HG03432 (cell line): ENCODE measurements around the gene MED31.
"Not testable (repeated sequence)": the region's sequence is repeated elsewhere in the genome, so short reads cannot be mapped to it uniquely, and the experiment has no call there.

Source experiments
- ATAC-seq: cut with Tn5 transposase; IDR thresholded peaks from one replicate; pipeline ENCODE4 v1.9.1; 2021; ENCODE audit warnings: mild to moderate bottlenecking, moderate library complexity; ENCODE audit not compliant: unreplicated experiment

MED31 gene

DNA sequence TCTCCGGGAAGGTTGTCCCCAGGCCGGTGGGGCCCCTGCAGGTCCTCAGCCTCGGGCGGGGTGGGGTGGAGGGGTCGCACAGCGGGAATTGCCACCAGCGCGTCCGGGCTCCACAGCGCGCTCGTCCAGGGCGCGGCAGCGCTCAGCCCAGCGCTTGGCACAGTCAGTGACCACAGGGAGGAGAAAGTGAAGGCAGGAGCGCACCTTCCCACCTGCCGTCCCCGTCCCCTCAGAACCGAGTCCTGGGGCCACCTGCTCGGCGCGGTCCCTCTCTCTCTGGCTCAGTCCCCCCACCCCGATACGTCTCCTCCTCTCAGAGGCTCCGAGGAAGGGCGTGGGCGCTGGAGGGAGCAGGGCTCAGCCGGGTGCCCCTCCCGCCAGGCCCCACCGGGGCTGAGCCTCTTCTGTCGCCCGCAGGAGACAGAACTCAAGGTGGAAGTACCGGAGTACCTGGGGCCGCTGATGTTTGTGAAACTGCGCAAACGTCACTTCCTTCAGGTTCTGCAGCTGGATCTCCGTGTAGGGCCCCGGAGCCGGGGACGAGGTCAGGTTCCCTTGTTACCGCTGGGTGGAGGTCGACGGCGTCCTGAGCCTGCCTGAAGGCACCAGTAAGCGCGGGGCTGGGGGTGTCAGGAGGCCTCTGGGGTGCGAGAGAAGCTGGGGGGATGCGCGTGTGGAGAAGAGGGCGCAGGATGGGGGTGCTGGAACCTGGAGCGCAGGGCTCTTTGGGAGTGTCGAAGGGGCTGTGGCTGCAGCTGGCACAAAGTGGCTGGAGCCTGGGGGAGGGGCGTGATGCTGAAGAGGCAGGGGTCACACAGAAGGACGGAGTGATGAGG is 5.6 kb upstream of the MED31 start:
- ATAC-seq = not testable (repeated sequence)

DNA sequence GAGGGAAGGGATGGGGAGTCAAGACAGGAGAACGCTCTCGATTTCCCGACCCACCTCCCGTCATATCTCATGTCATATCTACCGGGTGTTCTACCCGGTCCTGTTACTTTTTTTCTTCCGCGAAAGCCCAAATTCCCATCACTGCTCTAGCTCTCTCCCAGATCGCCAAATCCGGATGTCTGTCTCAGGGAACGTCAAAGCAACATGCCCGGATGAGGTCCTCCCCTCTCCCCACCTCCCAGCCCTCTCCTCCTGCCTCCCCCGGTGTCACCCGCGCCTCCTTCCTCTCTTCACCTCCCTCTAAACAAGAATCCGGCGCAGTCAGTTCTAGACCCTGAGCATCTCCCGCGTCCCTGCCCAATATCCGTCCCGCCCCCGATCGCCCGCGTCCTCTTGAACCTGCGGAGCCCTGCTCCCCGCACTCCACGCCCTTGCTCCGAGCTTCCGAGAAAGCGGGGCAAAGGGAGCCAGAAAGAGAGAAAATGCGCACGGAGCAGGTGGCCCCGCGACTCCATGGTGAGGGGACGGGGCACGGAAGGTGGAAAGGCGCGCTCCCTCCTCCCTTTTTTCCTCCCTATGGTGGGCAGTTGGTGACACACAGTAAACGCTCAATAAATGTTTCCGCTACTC is 4.4 kb upstream of the MED31 start:
- ATAC-seq = not testable (repeated sequence)

GRCh38 chr17:6654841-6655731 is 3.7 kb upstream of the MED31 start:
- no peak for ATAC-seq

DNA sequence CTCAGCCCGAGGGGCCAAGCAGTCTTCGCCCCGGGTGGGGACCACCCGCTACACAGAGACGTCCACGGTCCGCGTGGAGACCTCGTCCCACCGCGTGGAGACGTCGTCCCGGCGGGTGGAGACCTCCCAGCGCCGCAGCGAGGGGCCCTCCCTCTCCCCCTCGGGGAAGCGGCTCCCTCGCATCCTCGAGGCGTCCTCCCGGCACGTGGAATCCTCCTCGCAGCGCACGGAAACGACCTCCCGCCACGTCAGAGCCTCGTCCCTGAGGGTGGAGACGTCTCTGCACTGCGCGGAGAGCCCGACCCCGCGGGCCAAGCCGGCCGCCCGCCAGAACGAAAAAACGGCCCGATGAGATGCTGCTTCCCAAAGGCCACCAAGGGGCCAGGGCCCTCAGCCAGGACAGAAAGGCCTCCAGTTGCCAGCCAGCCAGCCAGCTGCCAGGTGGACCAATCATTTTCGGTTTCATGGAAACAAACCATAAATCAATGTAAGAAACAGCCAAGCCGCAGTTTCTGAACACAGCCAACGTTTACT is 581 bp upstream of the MED31 start:
- ATAC-seq = peak; percentile 18

- ATAC-seq = no peak
Observed at GRCh38 chr17:6648181-6648580, 3.2 kb downstream of the MED31 start.

DNA sequence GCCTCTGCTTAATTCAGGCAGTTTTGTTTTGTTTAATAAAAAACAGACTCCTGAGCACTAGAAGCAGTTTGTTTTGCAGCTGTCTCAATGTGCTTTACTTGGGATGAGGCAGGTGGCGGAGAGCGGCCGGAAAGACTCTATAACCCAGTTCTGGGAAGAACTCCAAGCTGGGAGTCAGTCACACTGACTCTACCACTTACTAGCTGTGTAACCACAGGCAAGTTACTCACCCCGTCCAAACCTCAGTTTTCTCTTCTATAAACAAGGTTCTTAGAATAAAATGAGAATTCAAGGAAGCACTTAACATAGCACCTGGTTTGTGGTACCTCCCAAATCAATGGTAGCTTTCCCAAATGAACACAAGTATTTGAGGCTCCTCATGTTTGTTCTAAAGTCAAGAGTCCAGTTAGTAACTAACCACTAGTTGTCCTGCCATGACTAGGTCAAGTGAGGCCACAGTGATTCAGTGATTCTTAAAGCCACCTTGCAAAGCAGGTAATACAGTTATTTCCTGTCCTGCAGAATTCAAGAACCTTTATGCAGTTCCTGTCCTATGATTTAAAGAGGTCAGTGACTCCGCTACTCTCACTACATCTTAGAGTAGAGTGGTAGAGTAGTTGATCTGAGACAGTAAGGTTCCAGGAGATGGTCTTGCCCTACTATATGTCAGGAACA is 7.8 kb downstream of the MED31 start:
- ATAC-seq = no peak

DNA sequence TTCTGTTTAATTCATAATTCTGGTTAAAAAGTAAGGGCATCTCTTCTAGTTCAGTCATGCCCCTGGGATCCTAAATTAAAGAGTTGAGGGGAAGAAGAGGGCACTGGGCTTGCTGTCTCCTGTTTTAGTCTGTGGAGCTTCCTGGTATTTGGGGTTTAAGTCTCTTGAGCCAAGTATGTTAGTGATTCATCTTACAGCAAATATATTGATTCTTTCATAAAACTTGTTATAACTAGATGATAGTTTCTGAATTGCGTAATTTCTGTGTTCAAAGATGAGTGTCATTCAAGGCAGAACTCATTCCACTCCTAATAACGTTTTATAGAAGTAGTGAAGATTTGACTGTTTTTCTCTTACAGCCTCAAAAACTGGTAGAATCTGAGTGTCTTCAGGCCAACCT is 8.8 kb downstream of the MED31 start:
- ATAC-seq = no peak

DNA sequence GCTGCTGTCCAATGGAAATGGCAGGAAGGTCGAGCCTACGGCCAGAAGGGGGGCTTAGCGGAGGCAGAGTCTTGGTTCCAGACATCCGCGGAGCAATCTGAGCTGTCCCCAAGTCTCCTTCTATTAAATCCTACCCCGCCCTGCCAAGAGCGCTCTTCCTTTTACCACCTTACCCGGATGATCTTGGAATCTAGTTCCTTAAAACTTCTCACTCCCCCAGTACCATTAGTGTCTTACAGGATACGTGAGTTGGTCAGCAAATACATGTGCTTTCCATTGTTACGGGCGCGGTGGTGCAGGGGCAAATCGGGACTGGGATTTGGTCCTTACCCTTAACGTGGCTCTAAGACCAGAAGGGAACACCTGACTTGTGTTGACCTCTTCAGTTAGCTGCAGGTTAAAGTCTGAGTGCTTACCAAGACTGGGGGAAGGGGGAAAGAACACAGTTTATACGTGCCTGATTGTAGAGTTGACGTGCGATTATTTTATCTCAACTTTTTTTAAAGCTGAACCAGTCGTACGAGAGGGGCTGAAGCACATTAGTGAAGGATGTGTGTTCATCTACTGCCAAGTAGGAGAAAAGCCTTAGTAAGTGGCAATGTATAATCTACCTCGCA is 10.1 kb downstream of the MED31 start:
- no peak for ATAC-seq

- ATAC-seq = peak; percentile 83
Observed at GRCh38 chr17:6640536-6641246, 10.7 kb downstream of the MED31 start, which contains the start of the genes KIAA0753 and TXNDC17. TSS of gene KIAA0753 (minus strand) at chr17:6640711. CDS start at chr17:6635103, 5,608 bp downstream. TSS of gene TXNDC17 (plus strand) at chr17:6641060. CDS start at chr17:6641083, 23 bp downstream.

GRCh38 chr17:6639586-6640535 is 11.5 kb downstream of the MED31 start:
- peak; percentile 14 for ATAC-seq

GRCh38 chr17:6639014-6639585 is 12.3 kb downstream of the MED31 start:
- ATAC-seq = no peak

- no peak for ATAC-seq
Observed at GRCh38 chr17:6638046-6638908, 13.1 kb downstream of the MED31 start.

GRCh38 chr17:6637458-6637840 is 14.0 kb downstream of the MED31 start:
- ATAC-seq = no peak

DNA sequence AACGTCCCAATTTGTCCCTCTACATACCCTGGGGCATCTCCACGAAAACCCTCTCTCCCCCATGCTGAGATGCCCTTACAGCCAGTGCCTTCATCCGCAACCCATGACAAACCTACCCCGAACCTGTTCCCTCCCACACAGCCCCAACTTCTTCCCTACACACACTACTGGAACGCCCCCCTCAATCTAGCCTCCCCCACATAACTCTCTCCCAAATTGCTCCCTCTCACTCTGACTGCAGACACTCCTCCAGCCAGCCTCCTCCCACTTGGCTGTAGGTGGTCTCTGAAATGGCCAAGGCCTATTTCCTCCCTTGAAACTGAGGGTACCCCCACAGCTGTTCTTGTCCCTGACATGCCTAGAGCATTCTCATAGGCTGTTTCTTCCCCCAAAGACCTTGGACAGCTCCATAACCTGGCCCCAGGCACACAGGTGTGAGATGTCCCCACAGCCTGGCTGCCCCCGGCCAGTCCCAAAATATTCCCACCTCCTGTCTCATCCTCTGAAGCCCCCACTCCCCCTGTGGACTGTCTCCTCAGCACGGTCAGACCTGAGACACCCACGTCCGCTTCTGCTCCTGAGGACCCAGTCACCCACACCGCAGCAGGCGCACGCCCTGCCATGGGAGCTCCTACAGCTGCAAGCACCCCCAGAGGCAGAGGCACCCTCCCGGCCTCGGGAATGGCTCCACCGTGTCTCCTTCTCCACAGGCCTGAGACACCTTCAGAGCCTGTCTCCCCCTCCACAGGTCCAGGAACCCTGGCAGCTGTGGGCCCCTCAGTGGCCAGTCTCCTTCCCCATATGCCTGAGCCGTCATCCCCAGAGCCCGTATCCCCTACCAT is 14.6 kb downstream of the MED31 start:
- ATAC-seq = no peak

DNA sequence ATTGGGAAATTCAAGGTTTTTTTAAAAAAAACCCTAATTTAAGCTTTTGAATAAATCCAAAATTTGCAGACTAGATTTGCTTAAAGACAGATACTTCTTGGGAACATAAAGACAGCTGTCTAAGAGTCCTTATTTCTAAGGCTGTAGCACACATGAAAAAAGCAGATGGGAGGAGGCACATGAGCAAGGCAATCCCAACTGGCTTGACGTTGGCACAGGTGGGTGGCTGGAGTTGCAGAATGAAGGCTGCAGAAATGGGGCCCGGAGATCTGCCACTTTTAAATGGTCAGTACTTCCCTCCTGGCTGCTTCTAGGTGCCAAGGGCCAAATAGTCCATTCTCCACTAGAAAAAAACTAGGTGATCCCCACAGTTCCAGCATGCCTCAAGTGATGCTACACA is 15.3 kb downstream of the MED31 start:
- ATAC-seq = no peak

GRCh38 chr17:6633263-6633662 is 18.1 kb downstream of the MED31 start:
- no peak for ATAC-seq
